ENCODE measurements around the gene EPHA4. TPM values are rescaled to one million over a fixed set of nuclear protein-coding genes. Genes with fewer than 3 reads are reported as not detected.

The EPHA4 gene
- total RNA-seq (2014; rRNA removed; shearing (Covaris generic)), result 59.3 and 59.9 TPM in 2 replicates
- 19.8 and 66.7 TPM in 2 replicates for polyA plus RNA-seq (2014; cell fraction: nucleus; rRNA removed)

DNA sequence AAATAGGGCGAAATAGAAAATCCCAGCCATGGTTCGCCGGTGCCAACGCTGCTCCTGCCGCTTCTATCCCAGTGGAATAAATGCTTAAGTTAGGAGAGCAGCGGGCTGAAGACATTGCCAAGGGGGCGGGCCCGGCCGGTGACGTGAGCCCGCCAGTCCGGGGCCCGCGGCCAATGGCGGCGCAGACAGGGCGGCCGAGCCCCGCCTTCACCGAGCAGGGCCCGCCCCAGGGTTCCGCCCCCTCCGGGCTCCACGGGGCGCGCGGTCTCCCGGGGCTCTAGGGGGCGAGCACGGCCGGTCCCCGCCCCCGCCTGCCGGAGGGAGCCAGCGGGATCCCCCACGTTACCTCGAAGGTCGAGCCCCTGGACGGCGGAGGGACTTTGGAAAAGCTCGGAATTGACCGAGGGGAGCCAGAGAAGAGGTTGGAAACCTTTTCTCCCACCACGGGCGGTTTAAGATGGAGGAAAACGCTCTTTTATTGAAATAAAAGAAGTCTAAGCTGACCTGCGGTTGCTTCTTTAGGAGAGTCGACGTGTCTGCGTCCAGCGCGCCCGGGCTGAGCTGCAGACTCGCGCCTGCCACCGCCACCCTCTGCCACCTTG is at the start of gene EPHA4:
EPHA4 (minus strand) TSS at position 86 of the 602 bp plus-strand sequence; CDS start at position 30, 56 bp downstream.
- DNase-seq (ENCODE audit: extremely low read depth, low read depth), result peak; percentile 86

- no peak for DNase-seq (ENCODE audit: extremely low read depth, low read depth)
Measured at GRCh38 chr2:221618007-221618406, 45.9 kb upstream of the EPHA4 start.

DNA sequence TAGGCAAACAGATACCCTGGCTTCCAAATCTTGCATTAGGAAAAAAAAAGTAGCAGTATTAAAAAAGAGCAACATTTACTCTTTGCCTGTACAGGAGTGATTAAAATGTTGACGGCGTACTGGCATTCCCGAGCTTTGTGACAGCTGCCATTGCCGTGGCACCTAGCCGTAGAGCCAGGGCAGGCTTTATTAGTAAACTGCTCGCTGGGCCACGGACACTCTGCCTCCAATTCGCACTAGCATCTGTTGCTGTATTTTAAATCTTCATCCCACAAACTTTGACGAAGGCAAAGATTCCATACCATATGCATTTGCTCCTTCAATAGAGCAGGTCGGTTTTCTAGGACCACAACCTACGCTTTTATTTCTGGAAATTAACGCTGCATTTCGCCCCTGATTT is 44.5 kb upstream of the EPHA4 start:
- no peak for DNase-seq (ENCODE audit: extremely low read depth, low read depth)

DNA sequence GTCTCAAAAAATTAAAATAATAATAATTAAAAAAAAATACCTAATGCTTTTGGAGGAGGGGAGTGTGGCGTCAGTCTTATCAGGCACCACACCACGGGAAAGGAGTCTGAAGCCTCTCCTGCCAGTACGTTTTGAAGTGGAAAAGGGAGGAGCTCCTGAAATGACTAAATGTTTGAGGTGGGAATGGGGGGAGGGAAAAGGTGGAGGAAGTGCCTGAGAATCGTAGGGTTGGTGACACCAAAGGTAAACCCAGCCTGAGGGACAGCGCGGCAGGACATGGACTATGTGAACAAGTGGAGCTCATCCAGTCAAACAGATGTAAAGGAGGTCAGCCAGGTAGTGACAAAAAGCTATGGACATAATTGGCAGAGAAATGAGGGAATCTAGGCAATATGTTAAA is 42.2 kb upstream of the EPHA4 start:
- no peak for DNase-seq (ENCODE audit: extremely low read depth, low read depth)

- no peak for DNase-seq (ENCODE audit: extremely low read depth, low read depth)
Measured at GRCh38 chr2:221612800-221613199, 40.7 kb upstream of the EPHA4 start.

- DNase-seq (ENCODE audit: extremely low read depth, low read depth), result no peak
Measured at GRCh38 chr2:221612161-221612560, 40.1 kb upstream of the EPHA4 start.

DNA sequence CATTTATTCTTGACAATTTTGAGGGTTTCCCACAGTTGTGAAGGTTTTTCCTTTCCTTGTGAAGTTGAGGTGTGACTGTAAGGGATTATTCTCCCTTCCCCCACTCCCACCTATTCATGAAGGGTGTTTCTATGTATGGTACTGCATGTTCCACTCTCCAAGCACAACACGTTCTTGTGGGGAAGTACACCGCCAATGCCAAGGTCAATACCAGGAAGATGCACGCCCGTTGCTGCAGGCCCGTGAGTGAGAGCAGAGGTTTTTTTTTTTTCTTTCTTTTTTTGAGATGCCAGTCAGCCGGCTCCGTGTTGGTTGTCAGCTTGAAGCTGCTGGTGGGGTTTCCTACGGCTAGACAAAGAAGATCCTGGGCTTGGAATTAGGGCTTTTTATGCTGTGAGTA is 38.6 kb upstream of the EPHA4 start:
- no peak for DNase-seq (ENCODE audit: extremely low read depth, low read depth)

DNA sequence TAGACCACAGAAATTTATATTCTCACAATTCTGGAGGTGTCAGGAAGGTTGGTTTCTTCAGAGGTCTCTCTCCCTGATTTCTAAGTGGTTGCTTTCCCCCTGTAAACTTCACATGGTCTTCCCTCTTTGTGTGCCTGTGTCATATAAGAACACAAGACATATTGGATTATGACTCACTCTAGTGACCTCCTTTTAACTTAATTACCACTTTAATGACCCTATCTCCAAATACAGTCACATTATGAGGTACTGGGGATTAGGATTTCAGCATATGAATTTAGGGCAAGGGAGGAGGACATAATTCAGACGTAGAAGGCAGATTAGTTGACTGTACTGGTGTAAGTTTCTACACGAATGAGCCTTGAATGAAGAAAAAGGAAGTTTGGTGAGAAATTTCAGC is 38.2 kb upstream of the EPHA4 start:
- no peak for DNase-seq (ENCODE audit: extremely low read depth, low read depth)

DNA sequence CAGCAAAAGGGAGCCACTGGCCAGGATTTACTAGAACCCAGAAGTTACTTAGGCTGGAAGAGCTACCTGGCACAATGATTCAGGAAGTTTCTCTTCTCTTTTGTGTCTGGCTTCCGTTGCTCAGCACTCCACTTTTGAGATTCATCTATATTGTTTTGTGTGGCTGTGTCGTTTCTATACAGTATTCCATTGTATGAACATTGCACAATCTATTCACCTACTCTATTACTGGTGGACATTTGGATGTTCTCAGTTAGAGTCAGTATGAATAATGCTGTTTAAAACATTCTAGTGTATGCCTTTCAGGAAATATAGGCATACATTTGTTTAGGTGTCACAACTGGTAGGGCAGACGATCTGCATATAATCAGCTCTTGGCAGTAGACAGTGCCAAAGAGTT is 36.3 kb upstream of the EPHA4 start:
- DNase-seq (ENCODE audit: extremely low read depth, low read depth), result no peak

GRCh38 chr2:221606424-221606823 is 34.3 kb upstream of the EPHA4 start:
- no peak for DNase-seq (ENCODE audit: extremely low read depth, low read depth)

DNA sequence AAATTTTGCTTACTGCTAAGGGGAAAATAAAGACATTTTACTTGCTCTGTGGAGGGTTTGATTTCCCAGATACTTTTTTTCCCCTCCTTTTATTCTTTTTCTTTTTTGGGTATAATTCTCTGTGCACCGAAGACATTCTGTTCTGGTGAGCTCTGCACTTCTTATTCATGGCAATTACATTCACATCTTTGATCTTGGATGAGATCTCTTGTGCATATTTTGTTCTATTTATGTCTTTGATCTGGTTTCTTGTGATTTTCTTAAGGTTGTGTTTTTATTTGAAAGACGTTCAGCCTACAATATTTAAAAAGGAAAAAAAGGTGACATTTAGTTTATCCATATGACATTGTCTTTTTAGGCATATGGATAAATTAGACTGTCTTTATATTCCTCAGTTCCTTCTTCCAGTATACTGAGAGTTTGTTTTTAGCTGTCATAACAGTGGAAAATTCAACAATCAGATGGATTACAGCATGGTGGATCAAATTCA is 33.7 kb upstream of the EPHA4 start:
- DNase-seq (ENCODE audit: extremely low read depth, low read depth), result no peak

DNA sequence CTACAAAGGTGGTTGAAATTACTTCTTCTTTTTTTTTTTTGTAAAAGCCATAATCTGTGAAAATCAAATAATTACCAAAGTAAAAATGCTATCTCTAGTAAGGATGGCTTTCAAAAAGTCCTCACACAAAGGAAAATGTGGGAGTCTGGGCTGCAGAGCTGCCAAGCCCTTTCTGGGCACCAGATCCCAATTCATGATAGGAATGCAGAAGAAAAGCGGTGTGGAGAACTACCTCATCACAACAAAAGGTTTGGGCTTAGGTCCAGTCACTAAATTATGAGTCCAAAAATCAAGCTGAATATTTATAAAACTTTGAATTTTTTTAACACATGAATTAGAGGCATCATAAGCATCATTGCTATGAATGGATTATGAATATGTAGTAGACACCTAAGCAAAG is 30.8 kb upstream of the EPHA4 start:
- no peak for DNase-seq (ENCODE audit: extremely low read depth, low read depth)

GRCh38 chr2:221601376-221601775 is 29.3 kb upstream of the EPHA4 start:
- no peak for DNase-seq (ENCODE audit: extremely low read depth, low read depth)

GRCh38 chr2:221600388-221600787 is 28.3 kb upstream of the EPHA4 start:
- DNase-seq (ENCODE audit: extremely low read depth, low read depth), result no peak

GRCh38 chr2:221596192-221596591 is 24.1 kb upstream of the EPHA4 start:
- peak; percentile 48 for DNase-seq (ENCODE audit: extremely low read depth, low read depth)

DNA sequence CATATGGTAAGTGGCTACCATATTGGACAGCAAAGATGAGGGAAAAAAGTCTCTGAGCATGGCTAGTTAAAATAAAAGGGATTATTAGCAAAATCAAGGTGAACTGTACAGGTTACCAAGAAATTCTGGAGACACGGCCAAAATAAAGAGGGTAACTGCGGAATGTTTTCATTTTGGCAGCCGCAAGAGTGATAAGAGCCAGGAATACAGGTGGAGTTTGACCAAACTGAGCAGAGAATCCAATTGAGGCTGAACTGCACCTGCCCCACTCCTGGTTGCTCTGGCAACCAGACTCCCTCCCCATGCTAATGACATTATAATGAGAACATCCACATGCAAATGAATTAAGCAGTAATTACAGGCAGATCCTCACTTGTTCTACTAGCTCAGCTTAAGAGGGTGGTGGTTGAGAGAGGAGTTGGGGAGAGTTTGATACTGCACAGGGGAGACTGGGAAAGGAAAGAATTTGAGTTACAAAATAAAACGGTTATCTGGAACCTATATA is 18.8 kb upstream of the EPHA4 start:
- DNase-seq (ENCODE audit: extremely low read depth, low read depth), result no peak

DNA sequence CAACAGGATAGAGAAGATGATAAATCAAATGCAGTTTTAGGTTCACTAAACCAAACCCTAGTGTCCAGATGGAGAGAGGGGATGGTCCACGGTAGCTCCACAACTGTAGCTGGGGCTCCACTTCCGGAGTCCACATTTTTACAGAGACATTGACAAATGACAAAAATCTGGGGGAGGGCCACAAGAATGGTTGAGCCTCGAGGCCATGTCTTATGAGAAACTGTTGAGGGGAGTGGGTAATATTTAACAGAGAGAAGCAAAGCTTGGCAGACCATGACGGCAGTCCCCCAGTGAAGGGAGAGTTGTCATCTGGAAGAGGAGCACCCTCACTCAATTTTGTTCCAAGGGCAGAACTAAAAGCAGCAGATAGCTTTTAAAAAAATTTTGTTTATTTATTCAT is 17.6 kb upstream of the EPHA4 start:
- DNase-seq (ENCODE audit: extremely low read depth, low read depth), result no peak

DNA sequence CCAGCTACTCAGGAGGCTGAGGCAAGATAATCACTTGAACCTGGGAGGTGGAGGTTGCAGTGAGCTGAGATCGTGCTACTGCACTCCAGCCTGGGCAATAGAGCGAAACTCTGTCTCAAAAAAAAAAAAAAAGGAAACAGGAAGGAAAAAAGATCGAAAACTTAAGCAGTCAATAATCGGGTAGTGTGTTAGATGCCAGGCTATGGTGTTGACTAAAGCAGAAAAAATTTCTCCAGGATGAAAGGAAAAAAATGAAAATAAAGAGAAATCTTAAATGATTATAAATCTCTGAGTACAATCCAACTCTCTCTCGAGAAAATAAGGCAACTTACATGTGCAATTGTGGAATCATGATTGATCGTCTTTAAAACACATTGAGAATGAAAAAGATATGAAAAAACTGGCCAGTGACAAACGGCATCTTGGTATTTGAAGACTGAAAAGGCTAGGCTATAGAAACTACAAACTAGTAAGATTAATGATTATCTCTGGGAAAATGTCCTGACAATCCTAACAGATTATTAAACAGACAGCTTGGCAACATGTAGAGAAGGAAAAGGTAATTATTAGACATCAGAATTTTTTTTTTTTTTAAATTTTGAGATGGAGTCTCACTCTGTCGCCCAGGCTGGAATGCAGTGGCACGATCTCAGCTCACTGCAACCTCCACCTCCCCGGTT is 16.3 kb upstream of the EPHA4 start:
- DNase-seq (ENCODE audit: extremely low read depth, low read depth), result no peak

GRCh38 chr2:221581986-221582385 is 9.9 kb upstream of the EPHA4 start:
- DNase-seq (ENCODE audit: extremely low read depth, low read depth), result no peak

DNA sequence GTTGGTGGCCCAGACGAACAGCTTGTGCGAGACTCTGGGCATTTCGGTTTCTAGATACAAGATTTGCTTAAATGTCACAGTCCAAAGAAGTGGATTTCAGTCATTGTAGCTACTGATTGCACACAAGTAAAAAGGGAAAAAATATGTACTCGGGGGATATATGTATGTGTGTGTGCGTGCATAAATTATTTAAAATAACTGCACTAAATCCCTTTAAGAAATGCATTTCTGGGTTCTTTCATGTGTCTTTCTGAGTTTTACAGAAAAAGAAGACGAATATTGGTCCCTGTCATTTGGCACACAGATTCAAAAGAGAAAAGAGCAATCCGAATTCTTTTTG is 2.1 kb upstream of the EPHA4 start:
- no peak for DNase-seq (ENCODE audit: extremely low read depth, low read depth)

DNA sequence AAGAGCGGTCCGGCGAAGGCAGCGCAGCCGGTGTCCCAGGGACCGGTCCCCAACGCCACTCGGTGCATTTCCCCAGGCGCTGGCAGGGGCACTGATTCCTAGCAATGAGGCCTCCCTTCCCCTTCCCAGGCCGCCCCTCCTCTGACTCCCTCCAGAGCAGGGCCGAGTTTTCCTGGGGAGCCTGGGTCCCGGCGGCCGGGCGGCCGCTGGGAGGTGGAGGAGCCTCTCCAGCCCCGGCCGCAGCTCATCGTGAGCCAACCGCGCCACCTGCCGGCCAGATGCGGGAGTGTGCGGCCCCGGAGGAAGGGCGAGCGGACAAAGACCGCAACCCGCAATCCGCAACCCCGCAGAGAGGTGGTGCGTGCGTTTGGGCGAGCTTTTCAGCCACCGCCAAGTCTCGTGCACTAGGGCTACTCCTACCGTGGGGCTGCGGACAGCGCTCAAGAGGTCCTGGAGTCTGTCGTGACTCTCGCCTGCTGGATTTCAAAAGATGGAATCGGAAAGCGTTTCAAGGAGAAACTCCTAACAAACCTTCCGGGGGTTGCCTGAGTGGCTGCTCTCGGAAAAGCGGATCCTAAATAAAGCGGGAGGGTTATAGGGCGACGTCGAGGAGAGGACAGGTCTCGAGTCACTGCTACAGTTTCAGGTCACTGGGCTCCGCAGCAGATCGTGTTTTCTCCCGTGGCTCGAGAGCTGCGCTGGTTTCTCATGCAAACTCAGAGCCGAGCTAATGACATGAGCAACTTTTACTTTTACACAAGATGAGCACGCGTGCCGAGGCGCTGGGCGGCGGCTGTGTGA is 1.5 kb upstream of the EPHA4 start:
- peak; percentile 75 for DNase-seq (ENCODE audit: extremely low read depth, low read depth)

Measured in NCI-H460 (cell line).